GM18867 (cell line): ENCODE results near the gene CLDN5.

Experiments
- ATAC-seq: cut with Tn5 transposase; IDR thresholded peaks from one replicate; pipeline ENCODE4 v1.9.1; 2021; ENCODE audit warnings: mild to moderate bottlenecking, moderate library complexity; ENCODE audit not compliant: unreplicated experiment

The CLDN5 gene

DNA sequence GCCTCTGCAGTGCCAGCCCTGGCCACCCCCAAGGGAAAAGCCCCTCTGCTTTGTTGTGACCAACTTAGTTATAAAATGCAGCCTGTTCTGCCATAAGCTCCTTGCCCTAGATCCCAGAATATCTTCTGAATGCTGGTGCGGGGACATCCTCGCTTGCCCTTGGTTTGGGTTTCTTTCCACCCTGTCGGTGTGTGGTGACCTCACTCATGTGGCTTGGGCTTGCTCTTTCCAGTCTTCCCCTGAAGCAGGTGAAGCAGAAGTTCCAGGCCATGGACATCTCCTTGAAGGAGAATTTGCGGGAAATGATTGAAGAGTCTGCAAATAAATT, 16.7 kb downstream of the CLDN5 start:
- ATAC-seq, result no peak

DNA sequence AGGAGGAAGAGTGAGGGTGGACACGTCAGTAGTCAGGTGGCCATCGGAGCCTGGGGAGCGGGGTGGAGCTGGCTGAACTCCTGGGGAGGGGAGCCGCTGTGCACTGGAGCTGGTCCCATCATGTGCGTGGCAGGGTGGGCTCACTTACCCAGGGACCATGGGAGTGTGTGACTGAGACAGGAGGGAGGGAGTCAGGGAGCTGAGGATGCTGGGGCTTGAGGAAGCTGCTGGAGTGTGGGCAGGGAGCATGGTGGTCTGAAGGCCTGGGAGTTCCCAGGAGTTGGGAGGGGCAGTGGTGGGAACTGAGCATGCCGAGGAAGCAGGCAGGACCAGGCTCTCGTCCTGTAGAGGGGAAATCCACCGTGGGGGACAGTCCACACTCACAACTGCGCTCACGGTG, 18.0 kb downstream of the CLDN5 start:
- no peak for ATAC-seq

DNA sequence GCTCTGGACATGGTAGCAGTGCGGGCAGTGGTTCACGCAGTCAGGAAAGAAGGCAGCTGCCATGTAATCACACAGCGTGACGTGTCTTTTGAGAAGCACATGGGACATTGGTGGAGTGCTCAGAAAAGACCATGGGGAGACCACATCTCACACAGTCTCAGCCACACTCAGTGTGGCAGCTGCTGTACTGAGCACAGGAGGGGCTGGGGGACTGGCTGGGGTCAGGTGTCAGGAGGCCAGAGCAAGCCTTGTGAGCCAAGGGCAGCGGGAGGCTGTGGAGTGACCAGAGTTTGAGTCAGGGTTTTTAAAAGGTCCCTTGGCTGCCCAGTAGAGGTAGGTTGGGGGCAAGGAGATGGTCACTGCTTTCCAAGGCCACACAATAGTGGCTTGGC, 18.5 kb downstream of the CLDN5 start:
- no peak for ATAC-seq

DNA sequence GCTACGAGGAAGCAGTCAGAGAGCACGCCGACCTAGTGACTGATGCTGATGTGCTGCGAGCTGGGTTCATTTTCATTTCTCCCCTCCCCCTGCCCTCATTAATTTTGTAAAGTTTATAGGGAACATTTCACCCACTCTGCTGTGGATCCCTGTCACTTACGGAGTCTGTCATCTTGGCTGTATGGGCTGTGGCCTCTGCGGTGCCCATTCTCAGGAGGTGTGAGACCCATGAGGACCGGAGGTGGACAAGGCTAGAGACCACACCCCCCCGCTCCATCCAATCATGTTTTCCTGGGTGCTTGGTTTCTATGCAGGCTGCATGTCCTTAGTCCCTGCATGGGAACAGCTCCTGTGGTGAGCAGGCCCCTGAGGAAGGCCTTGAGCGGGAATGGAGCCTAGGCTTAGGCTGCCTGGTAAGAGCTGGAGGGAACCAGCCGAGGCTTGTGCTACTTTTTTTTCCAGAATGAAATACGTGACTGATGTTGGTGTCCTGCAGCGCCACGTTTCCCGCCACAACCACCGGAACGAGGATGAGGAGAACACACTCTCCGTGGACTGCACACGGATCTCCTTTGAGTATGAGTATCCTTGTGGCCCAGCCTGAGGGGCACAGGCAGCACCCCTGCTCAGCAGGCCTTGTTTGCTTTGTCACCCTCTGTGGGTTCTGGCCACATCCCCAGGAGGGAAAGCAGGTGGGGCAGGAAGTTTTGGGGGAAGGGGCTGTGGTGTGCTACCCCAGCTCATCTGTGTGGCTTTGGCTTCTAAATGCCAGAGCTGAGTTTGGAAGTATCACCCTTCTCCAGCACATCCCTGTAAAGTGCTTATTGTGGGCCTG, 19.1 kb downstream of the CLDN5 start:
- ATAC-seq, result no peak

DNA sequence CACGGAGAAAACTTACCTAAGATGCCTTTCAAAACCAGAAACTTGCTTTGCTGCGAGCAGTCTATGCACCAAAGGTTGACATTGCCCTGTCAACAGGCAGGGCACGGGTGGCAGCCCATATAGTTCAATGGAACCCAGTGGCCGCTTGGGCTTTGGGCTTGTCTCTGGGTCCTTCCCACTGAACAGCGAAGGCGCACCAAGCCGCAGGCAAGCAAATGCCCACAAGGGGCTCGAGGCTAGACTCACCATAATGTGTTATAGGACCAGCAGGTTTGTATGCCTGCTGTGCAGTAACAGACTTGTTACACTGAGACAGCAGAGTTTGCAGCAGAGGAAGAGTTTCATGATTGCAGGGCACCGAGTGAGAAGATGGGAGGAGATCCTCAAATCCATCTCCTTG, 20.3 kb downstream of the CLDN5 start:
- no peak for ATAC-seq

DNA sequence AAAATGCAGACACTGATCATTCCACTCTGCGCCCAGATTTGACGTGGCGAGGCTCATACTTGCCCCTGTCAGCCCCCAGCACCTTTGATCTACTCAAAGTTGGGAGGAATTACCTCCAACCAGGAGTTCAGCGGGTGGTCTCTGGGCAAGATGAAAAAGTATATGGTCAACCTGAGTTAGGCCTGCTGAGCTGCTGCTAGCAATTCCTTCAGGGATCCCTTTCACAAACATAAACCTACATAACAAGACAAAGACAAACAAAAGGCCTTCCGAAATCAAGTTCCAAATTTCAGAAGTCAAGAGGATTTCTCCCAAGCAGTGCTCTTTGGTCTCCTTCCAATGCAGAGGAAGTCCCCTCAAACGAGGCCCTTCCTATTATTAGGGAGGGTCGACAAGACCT, 20.8 kb downstream of the CLDN5 start:
- ATAC-seq, result no peak

DNA sequence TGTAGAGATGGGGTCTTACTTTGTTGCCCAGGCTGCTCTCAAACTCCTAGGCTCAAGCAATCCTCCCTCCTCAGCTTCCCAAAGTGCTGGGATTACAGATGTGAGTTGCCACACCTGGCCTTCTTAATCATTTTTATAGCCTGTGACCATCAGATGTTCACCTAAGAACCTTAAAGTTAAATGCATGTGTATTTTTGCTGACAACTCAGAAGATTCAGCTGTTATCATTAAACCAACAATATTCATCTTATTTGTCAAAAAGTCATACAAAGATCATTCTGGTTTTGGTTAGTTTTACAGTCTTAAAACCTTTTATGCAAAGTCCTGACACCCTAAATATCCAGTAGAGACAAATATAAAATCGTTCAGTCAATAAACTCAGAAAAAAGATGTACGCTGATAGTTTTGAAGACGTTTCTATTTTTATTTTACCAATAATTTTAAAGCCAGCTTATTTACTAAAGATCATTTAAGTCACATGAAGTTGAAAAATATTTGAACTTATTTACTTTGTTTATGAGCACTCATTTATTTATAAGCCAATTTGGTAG, 22.2 kb downstream of the CLDN5 start:
- ATAC-seq, result no peak

DNA sequence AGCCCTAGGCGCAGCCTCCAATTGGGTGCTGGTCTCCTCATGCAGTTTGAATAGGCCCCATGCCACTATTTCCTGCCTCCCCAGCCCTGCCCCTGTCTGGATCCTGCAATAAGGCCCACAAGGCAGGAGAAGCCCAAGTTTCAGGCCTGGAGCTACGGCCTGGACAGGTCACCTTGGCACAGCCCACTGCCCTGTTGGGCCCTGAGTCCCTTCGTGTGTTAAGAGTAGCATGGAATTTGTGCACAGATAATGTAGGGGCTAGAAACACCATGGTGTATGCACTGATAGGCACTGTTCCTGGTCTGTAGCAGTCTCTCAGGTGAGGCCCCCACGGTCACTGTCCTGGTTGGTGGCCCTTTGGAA, 24.3 kb downstream of the CLDN5 start:
- no peak for ATAC-seq

DNA sequence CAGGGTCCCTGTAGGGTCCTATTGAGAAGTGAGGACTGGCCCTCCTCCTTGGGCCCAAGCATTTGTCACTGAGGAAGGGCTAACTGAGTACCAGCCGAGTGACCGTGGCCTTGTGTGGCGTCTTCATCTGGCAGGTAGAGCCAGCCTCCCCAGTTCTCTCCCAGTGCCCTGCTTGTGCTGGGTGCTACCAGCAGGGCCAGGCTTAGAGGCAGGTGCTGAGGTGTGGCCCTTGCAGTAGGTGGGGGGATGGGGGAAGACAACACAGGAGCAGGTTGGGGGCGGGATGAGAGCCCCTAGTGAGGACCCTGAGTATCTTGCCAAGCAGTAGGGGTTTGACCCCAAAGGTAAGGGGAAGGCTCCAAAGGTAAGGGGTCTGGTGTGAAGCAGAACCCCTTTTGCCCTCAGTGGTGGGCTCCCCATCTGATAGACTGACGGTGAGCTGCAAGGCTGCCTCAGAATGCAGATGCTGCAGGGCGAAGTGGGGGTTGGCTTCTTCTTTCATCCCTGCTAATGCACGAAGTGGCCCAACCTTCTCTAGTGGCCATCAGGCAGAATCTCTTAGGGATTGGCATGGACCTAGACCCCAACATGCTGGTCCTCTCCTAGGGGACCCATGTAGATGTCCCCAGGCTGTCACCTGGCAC, 24.9 kb downstream of the CLDN5 start:
- ATAC-seq, result no peak

DNA sequence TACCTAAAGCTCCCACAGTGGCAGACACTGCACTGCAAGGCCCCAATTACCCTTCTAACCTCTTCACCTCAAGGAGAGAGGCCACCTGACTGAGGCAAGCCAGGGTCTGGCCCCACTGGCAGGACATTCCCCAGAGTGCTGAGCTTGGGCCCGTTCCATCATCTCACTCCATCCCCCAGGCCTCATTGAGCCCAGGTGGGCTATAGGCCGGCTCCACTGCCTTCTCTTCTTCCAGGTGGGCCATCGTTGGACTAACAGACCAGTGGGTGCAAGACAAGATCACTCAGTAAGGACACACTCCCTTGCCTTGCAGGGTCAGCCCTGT, 25.4 kb downstream of the CLDN5 start:
- ATAC-seq, result no peak

DNA sequence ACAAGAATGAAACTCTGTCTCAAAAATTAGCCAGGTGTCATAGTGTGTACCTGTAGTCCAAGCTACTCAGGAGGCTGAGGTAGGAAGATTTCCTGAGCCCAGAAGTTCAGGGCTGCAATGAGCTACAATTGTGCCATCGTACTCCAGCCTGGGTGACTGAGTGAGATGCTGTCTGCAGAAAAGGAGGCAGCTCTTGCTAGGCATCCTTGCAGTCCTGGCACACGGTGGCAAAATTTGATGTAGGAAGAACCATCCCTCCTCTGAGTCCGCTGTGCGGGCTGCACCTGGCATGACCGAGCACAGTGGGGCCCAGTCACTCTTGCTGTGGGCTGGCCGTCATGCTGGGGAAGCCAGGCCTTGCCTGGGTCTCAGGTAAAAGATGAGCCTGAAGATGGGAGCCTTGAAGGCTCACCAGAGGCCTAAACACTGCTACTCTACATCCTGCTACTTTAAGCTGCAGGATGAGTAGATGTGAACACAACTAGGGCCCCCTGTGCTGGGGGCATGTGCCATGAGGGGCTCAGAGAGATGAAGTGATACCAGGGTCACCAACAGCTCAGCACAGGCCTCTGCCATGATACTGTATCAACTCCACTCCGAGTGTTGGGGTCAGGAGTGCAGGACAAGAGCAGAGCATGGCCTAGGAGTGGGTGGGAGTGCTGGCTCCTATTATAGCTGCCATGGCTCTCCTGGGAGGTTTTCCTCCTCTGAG, 25.9 kb downstream of the CLDN5 start:
- no peak for ATAC-seq

DNA sequence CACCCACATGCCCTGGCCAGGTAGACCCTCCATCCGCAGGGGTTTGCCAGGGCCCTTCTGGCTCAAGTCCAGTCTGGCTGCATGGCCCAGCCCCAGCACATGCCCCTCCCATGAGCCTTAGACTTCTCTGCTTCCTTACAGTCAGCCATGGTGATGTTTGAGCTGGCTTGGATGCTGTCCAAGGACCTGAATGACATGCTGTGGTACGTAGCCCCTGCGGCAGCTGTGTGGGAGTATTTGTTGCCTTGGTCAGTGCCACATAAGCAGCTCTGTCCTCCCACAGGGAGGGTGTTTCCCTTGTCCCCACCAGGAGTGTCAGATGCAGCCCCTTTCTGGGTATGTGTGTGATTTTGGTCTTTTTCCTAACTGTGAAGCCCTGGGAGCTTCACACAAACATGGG, 27.0 kb downstream of the CLDN5 start:
- no peak for ATAC-seq

DNA sequence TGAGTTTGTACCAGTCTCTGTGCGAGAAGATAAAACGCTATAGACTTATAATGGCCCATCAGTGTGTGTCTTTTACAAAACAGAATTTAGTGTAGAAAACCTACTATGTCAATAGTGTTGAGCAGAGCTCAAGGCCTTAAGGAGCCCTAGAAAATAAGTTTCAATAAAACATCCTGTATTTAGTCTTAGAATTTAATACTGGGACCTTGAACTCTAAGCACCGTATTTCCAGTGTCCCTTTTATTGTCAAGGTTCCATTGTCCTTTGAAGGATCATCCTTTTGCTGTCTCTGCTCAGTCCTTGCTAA, 27.9 kb downstream of the CLDN5 start:
- ATAC-seq, result no peak

DNA sequence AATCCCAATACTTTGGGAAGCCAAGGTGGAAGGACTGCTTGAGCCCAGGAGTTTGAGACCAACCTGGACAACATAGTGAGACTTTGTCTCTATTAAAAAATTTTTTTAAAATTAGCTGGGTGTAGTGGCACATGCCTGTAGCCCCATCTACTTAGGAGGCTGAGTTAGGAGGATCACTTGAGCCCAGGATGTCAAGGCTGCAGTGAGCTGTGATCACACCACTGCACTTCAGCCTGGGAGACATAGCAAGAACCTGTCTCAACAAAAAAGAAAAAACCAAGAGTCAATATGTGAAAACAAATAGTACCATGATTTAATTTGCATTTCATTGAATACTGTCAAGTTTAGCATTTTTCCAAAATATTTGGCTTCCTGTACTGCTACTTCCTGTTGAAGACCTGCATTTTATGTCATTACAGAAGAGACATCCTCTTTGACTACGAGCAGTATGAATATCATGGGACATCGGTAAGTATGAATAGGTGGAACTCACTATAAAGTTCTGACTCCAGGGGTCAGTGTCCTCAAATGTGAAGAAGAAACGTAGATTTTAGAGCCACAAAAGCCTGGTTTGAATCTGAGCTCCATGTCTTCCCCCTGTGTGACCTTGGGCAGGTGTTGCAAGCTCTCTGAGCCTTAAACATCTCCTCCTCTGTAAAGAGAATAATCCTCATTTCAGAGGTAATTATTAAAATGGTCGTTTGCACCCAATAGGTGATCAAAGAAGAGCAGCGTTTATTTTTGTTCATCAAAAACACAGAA, 28.5 kb downstream of the CLDN5 start:
- no peak for ATAC-seq

DNA sequence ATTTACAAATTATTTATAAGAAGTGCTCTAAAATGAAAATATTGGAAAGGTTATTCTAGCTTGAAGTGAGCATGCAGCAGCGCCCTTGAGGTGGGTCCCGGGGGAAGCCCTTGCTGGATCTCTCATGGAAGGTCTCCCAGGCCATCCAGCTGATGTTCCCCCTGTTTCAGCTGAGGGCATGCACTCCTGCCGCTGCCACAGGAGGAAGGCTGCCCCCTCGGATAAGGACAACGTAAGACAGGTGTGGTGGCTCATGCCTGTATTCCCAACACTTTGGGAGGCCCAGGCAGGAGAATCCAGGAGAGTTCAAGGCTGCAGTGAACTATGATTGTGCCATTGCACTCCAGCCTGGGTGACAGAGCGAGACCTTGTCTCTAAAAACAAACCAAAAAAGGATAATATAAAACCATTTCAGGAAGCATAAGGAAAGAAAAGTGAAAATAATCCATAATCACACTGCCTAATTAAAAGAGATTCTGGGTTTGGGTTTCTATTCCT, 29.5 kb downstream of the CLDN5 start:
- no peak for ATAC-seq

DNA sequence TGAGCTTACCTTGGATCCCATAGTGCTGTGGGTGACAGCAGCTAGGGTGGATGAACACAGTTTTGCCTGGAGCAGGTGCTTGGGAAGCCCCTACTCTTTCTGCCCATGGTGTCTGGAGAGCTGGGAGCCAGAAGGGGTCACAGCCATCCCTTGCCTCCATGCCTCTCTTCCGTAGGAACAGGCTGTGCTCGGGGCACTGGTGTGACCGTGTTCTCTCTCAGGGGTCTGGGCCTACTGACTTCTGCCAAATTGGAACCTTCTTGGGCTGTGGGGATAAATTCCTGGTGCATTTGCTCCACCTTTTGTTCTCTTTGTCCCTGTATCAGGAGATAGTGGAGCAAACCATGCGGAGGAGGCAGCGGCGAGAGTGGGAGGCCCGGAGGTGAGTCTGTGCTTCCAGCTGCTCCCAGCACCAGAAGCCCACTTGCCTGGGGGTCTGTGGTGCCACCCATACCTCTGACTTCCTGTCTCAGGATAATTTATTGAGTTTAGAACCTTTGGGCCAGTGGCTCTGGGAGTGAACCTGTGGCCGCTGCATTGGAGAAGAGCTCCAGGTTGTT, 30.1 kb downstream of the CLDN5 start:
- no peak for ATAC-seq

DNA sequence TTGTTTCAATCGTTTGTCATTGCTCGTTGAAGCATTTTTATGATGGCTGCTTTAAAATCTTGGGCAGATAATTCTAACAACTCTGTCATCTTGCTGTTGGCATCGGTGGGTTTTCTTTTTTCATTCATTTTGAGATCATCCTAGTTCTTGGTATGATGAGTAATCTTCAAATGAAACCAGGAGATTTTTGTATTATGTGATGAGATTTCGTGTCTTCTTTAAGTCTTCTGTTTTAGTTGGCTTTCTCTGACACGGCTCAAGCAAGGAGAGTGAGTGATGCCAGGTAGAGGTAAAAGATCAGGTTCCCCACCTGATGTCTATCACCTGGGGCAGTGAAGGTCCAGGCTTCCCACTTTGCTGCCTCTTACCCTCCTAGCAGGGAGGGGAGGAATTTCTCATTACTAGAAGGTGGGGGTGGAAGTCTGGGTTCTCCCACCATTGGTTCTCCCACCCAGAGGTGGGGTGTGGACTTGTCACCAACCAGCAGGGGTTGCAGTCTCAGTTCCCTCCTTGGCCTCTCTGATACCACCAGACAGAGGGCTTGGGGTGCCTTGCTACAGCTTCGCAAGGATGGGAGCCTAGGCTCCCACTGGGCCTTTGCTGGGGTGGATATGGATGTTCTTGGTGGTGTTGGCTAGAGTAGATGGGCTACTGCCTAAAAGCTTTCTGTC, 31.6 kb downstream of the CLDN5 start:
- no peak for ATAC-seq

DNA sequence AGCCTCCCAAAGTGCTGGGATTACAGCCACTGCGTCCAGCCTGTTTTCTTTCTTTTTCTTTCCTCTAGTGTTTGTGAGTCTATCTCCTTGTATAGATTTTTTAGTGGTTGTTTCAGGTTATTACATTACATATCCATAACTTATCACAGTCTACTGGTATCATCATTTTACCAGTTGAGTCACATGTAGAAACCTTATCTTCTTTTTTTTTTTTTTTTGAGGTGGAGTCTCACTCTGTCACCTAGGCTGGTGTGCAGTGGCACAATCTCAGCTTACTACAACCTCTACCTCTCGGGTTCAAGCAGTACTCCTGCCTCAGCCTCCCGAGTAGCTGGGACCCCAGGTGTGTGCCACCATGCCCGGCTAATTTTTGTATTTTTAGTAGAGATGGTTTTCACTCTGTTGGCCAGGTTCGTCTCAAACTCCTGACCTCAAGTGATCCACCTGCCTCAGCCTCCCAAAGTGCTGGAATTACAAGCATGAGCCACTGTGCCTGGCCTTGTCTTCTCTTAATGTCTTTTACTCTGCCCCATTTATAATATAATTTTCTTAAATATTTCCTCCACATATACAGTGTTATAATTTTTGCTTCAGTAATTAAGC, 33.5 kb downstream of the CLDN5 start:
- no peak for ATAC-seq

DNA sequence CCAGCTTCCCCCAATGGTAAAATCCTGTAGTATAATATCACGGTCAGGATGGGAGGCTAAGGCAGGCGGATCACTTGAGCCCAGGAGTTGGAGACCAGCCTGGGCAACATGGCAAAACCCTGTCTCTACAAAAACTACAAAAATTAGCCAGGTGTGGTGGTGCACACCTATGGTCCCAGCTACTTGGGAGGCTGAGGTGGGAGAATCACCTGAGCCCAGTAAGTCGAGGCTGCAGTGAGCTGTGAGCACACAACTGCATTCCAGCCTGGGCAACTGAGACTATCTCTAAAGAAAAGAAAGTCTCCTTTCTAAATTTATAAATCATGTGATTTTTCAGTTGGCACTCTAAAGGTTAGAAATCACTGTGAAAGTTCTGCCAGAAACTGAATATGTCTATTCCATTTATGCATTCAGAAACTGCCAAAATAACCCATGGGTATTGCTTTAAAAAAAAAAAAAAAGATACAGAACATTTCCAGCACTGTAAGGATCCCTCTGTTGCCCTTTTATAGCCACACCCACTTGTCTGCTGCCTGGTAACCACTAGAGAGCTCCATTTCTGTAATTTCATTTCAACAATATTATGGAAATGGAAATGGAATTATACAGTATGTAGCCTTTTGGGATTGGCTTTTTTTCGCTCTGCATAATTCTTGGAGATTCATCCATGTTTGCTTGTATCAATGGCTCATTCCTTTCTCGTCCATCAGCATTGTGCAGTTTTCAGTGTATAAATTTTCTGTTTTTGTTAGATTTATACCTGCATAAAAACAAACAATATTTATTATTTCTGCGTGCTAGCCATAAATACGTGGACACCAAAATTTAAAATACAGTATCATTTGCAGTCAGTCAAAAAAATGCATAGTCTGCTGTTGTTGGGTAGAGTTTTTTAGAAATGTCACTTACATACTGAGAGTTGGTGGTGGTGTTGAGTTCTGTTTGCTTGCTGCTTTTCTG, 35.0 kb downstream of the CLDN5 start:
- no peak for ATAC-seq
